MCF 10A (cell line): Measurements from ENCODE around the gene CPED1. TPM values are rescaled to one million over a fixed set of nuclear protein-coding genes. Genes with fewer than 3 reads are reported as not detected.

Experiments used
- BruUV-seq: library from RNA; stranded (reverse); fragments of 400-500 nt; replicated peaks from 2 replicates; lab custom pipeline; 2021; lab: Mats Ljungman, UMichigan
- CTCF ChIA-PET: fragments of 300-600 bp; sonication (Branson Sonifier 250); formaldehyde crosslinking; extraction: SDS; loops from one replicate; lab custom pipeline; 2021; ENCODE audit warnings: antibody characterized with exemption, inconsistent platforms; lab: Yijun Ruan, JAX
- POLR2A ChIA-PET: fragments of 300-600, 350-650 bp; sonication (Branson Sonifier 250); formaldehyde crosslinking; extraction: SDS; loops from one replicate; lab custom pipeline; 2020; ENCODE audit warnings: antibody characterized with exemption, inconsistent platforms; lab: Yijun Ruan, JAX
- DNase-seq: peaks from one replicate; pipeline ENCODE4 v3.0.0-alpha.2; 2018; ENCODE audit not compliant: unreplicated experiment
- H3K27ac Mint-ChIP-seq: one replicate; pipeline ENCODE4 v1.8.0; 2022; ENCODE audit warnings: mild to moderate bottlenecking, low read depth, mixed read lengths; ENCODE audit not compliant: unreplicated experiment
- H3K27me3 Mint-ChIP-seq: one replicate; pipeline ENCODE4 v1.8.0; 2022; ENCODE audit warnings: mixed read lengths; ENCODE audit not compliant: insufficient read depth, unreplicated experiment
- H3K36me3 Mint-ChIP-seq: one replicate; pipeline ENCODE4 v1.8.0; 2022; ENCODE audit warnings: mild to moderate bottlenecking, moderate library complexity, mixed read lengths; ENCODE audit not compliant: insufficient read depth, unreplicated experiment
- H3K4me1 Mint-ChIP-seq: one replicate; pipeline ENCODE4 v1.8.0; 2022; ENCODE audit warnings: mixed read lengths; ENCODE audit not compliant: insufficient read depth, unreplicated experiment
- H3K4me3 Mint-ChIP-seq: one replicate; pipeline ENCODE4 v1.8.0; 2022; ENCODE audit warnings: mild to moderate bottlenecking, moderate library complexity, mixed read lengths; ENCODE audit not compliant: unreplicated experiment
- H3K9me3 Mint-ChIP-seq: one replicate; pipeline ENCODE4 v1.8.0; 2022; ENCODE audit warnings: mixed read lengths; ENCODE audit not compliant: unreplicated experiment
- CTCF ChIP-seq: fragments of 200-600 bp; IDR thresholded peaks from one replicate; pipeline ENCODE4 v1.8.0; 2022; ENCODE audit warnings: antibody characterized with exemption, mild to moderate bottlenecking; ENCODE audit not compliant: unreplicated experiment
- intact Hi-C: fragments of 100-400 bp; cut with micrococcal nuclease; formaldehyde crosslinking; loops from 2 replicates; pipeline ENCODE4 v1.14.1; 2022
- total RNA-seq: library from RNA; stranded (reverse); gene quantifications from 2 replicates; pipeline ENCODE4 v1.2.3, GENCODE V29; 2022

CPED1 gene
- total RNA-seq, 1 experiment from 2014 or later: not detected

GRCh38 chr7:121164247-121164646 lies 175.7 kb downstream of the CPED1 start:
- intact Hi-C loops: no loop called here

GRCh38 chr7:121166916-121167315 lies 178.4 kb downstream of the CPED1 start:
- H3K27me3 Mint-ChIP-seq: peaks cover 49% of the 10 kb centered on the region
- intact Hi-C loops: no loop called here
- no TSS peak for BruUV-seq
- no peaks in the 10 kb centered on the region for H3K9me3 Mint-ChIP-seq
- CTCF ChIA-PET: interaction anchor here (0.6 kb wide), 1 partner anchor 65 kb away, joined by 3 read pairs; no protein-coding TSS in a partner anchor
- no peak for TF ChIP-seq CTCF
- POLR2A ChIA-PET: no interaction called here
- H3K27ac Mint-ChIP-seq: no peak overlapping the region
- H3K4me3 Mint-ChIP-seq: no peak overlapping the region
- no peaks in the 10 kb centered on the region for H3K4me1 Mint-ChIP-seq
- H3K36me3 Mint-ChIP-seq: no peaks in the 10 kb centered on the region
- no peak for DNase-seq

More at GRCh38 chr7:121164247-121164646, 175.7 kb downstream of the CPED1 start:
- ChIA-PET POLR2A (no interaction called here), CTCF (interaction anchor here (1.0 kb wide), 1 partner anchor 169 kb away, joined by 3 read pairs; no protein-coding TSS in a partner anchor)
- Mint-ChIP-seq H3K27ac (no peak overlapping the region), H3K36me3 (no peaks in the 10 kb centered on the region), H3K27me3 (peaks cover 47% of the 10 kb centered on the region), H3K4me3 (no peak overlapping the region), H3K4me1 (no peaks in the 10 kb centered on the region), H3K9me3 (no peaks in the 10 kb centered on the region)
- TF ChIP-seq CTCF: no peak
- DNase-seq: no peak
- BruUV-seq: no TSS peak

GRCh38 chr7:121167971-121168370 lies 179.5 kb downstream of the CPED1 start:
- ChIA-PET CTCF (interaction anchor here (0.6 kb wide), 1 partner anchor 24 kb away, joined by 4 read pairs; no protein-coding TSS in a partner anchor), POLR2A (no interaction called here)
- Mint-ChIP-seq H3K27ac (no peak overlapping the region), H3K9me3 (no peaks in the 10 kb centered on the region), H3K4me3 (no peak overlapping the region), H3K36me3 (no peaks in the 10 kb centered on the region), H3K4me1 (no peaks in the 10 kb centered on the region), H3K27me3 (peaks cover 39% of the 10 kb centered on the region)
- intact Hi-C loops: no loop called here
- no peak for DNase-seq
- BruUV-seq: no TSS peak
- no peak for TF ChIP-seq CTCF

GRCh38 chr7:121169469-121169868 lies 181.0 kb downstream of the CPED1 start:
- no peak for TF ChIP-seq CTCF
- no TSS peak for BruUV-seq
- H3K4me1 Mint-ChIP-seq: no peaks in the 10 kb centered on the region
- H3K27ac Mint-ChIP-seq: no peak overlapping the region
- H3K9me3 Mint-ChIP-seq: no peaks in the 10 kb centered on the region
- intact Hi-C loops: no loop called here
- ChIA-PET POLR2A (no interaction called here), CTCF (no interaction called here)
- no peak for DNase-seq
- H3K36me3 Mint-ChIP-seq: no peaks in the 10 kb centered on the region
- H3K27me3 Mint-ChIP-seq: peaks cover 43% of the 10 kb centered on the region
- no peak overlapping the region for H3K4me3 Mint-ChIP-seq
